Endothelial cell of umbilical vein (primary cell): ENCODE results near the gene TRIM7. TPM values are rescaled to one million over a fixed set of nuclear protein-coding genes. Genes with fewer than 3 reads are reported as not detected.

Experiments
- BruUV-seq: library from RNA; stranded (reverse); fragments of 400-500 nt; replicated peaks from 2 replicates; lab custom pipeline; 2021; lab: Mats Ljungman, UMichigan
- CTCF ChIA-PET: fragments of 300-600, 350-600 bp; sonication (Branson Sonifier 250); formaldehyde crosslinking; loops from one replicate; lab custom pipeline; 2021; ENCODE audit warnings: antibody characterized with exemption, inconsistent platforms; lab: Charles Lee
- POLR2A ChIA-PET: fragments of 300-600, 350-600 bp; sonication (Branson Sonifier 250); formaldehyde crosslinking; loops from one replicate; lab custom pipeline; 2021; ENCODE audit warnings: antibody characterized with exemption, inconsistent platforms; lab: Charles Lee
- DNase-seq: peaks from one replicate; pipeline ENCODE4 v3.0.0-alpha.2; 2011; ENCODE audit warnings: low read depth, low spot score
- FAIRE-seq: peaks from 2 replicates; lab custom pipeline; 2011; peaks lifted over from hg19 to GRCh38; lab: Jason Lieb, UNC
- H2AFZ ChIP-seq: 2 replicates; pipeline ENCODE4 v1.6.0; 2012; ENCODE audit warnings: low read depth, low read length, control low read depth, inconsistent platforms
- H3K27ac ChIP-seq: 2 replicates; pipeline ENCODE4 v1.5.1; 2011; ENCODE audit warnings: low read depth, mild to moderate bottlenecking, control low read depth, low read length, moderate library complexity; ENCODE audit not compliant: insufficient read depth
- H3K27me3 ChIP-seq, 2 experiments: 2 replicates each; pipeline versions ENCODE4 v1.6.0 to v1.6.1; 2011; ENCODE audit warnings: low read length in 2 of 2, mixed read lengths in 1 of 2; ENCODE audit not compliant: control insufficient read depth in 2 of 2, insufficient read depth in 2 of 2
- H3K36me3 ChIP-seq, 2 experiments: 2 replicates in 1 of 2; 3 replicates in 1 of 2; pipeline ENCODE4 v1.5.1; 2011; ENCODE audit warnings: low read length in 2 of 2, mild to moderate bottlenecking in 1 of 2, moderate library complexity in 1 of 2; ENCODE audit not compliant: control insufficient read depth in 2 of 2, insufficient read depth in 2 of 2; ENCODE audit errors: extremely low read depth in 1 of 2
- H3K4me1 ChIP-seq: 3 replicates; pipeline ENCODE4 v1.5.1; 2011; ENCODE audit warnings: mild to moderate bottlenecking, low read length; ENCODE audit not compliant: control insufficient read depth, insufficient read depth; ENCODE audit errors: extremely low read depth
- H3K4me2 ChIP-seq: 2 replicates; pipeline ENCODE4 v1.6.1; 2011; ENCODE audit warnings: low read length, control low read depth, mixed read lengths; ENCODE audit not compliant: insufficient read depth
- H3K4me3 ChIP-seq, 3 experiments: fragments of 200-600 bp in 1 of 3; sonication (generic), shearing (Covaris generic) in 1 of 3; replicated peaks in 1 of 3; 2 replicates each; pipeline ENCODE4 v1.5.1; 2011 to 2016; ENCODE audit warnings: control low read depth in 3 of 3, low read length in 3 of 3, mild to moderate bottlenecking in 2 of 3, inconsistent platforms in 1 of 3, low read depth in 1 of 3, moderate library complexity in 1 of 3; ENCODE audit not compliant: insufficient read depth in 1 of 3
- H3K79me2 ChIP-seq: 2 replicates; pipeline ENCODE4 v1.6.0; 2012; ENCODE audit warnings: low read length, inconsistent platforms; ENCODE audit not compliant: control insufficient read depth, insufficient read depth
- H3K9ac ChIP-seq: replicated peaks from 2 replicates; pipeline ENCODE3; 2011; ENCODE audit warnings: low read length, control low read depth; ENCODE audit not compliant: insufficient read depth; ENCODE audit errors: extremely low read depth
- H3K9me1 ChIP-seq: replicated peaks from 3 replicates; pipeline ENCODE4 v1.6.0; 2011; ENCODE audit warnings: mild to moderate bottlenecking, low read length; ENCODE audit not compliant: control insufficient read depth, insufficient read depth; ENCODE audit errors: extremely low read depth
- H3K9me3 ChIP-seq: replicated peaks from 2 replicates; pipeline ENCODE4 v1.5.1; 2012; ENCODE audit warnings: low read length, inconsistent platforms; ENCODE audit not compliant: control insufficient read depth, insufficient read depth
- H4K20me1 ChIP-seq: replicated peaks from 2 replicates; pipeline ENCODE3; 2011; ENCODE audit warnings: mild to moderate bottlenecking, low read length; ENCODE audit not compliant: control insufficient read depth, insufficient read depth; ENCODE audit errors: extremely low read depth
- CTCF ChIP-seq, 2 donors: IDR thresholded peaks; 1 replicate in 1 of 2; 2 replicates in 1 of 2; pipeline ENCODE4 v1.5.1; 2011; ENCODE audit warnings: low read length in 2 of 2, mild to moderate bottlenecking in 2 of 2, moderate library complexity in 2 of 2, control low read depth in 1 of 2, inconsistent platforms in 1 of 2, low read depth in 1 of 2; ENCODE audit not compliant: insufficient read depth in 1 of 2; ENCODE audit errors: extremely low read depth in 1 of 2
- EZH2 ChIP-seq: IDR thresholded peaks from 2 replicates; pipeline ENCODE4 v1.6.1; 2012; ENCODE audit warnings: borderline replicate concordance, low read depth, mild to moderate bottlenecking, moderate library complexity, low read length, inconsistent platforms; ENCODE audit not compliant: severe bottlenecking
- FOS ChIP-seq: IDR thresholded peaks from 2 replicates; pipeline ENCODE4 v1.6.1; 2011; ENCODE audit warnings: mild to moderate bottlenecking, low read length, moderate library complexity, borderline replicate concordance; ENCODE audit not compliant: insufficient read depth
- GATA2 ChIP-seq: IDR thresholded peaks from 2 replicates; pipeline ENCODE4 v1.7.0; 2011; ENCODE audit warnings: low read depth, mild to moderate bottlenecking, moderate library complexity, mixed read lengths, low read length; ENCODE audit not compliant: insufficient read length, insufficient read depth
- JUN ChIP-seq: IDR thresholded peaks from 2 replicates; pipeline ENCODE4 v1.6.1; 2011; ENCODE audit warnings: borderline replicate concordance, low read depth; ENCODE audit not compliant: insufficient read length, insufficient read depth
- MAX ChIP-seq: IDR thresholded peaks from 2 replicates; pipeline ENCODE4 v1.6.1; 2011; ENCODE audit not compliant: insufficient read depth, insufficient read length
- MYC ChIP-seq: IDR thresholded peaks from one replicate; pipeline ENCODE4 v1.6.1; 2011; ENCODE audit warnings: mild to moderate bottlenecking, low read depth, low read length
- POLR2A ChIP-seq: IDR thresholded peaks from 2 replicates; pipeline ENCODE4 v1.6.1; 2012; ENCODE audit warnings: low read depth, mild to moderate bottlenecking, control low read depth, low read length
- POLR2AphosphoS5 ChIP-seq: IDR thresholded peaks from 2 replicates; pipeline ENCODE4 v1.6.1; 2012; ENCODE audit warnings: low read depth, mild to moderate bottlenecking, control low read depth, low read length, moderate library complexity; ENCODE audit not compliant: insufficient read depth
- dilution Hi-C: fragments of 300-500 bp; cut with MboI; formaldehyde crosslinking; loops from one replicate; pipeline ENCODE4 v1.15.0; 2019; ENCODE audit warnings: low sequenced_read_pairs; ENCODE audit not compliant: extremely low pct_ligation_motif_present
- intact Hi-C: fragments of 100-400 bp; cut with micrococcal nuclease; formaldehyde crosslinking; loops from one replicate; pipeline ENCODE4 v1.10.0; 2022
- polyA plus RNA-seq, 4 experiments: library from polyadenylated mRNA; depleted of rRNA in 3 of 4; stranded (reverse) in 3 of 4; unstranded in 1 of 4; fragments of >200 nt; gene quantifications; 2 replicates each; pipeline versions ENCODE4 v1.2.1 to v1.2.3, GENCODE V29; 2011 to 2012; ENCODE audit warnings: missing spikeins in 1 of 4
- total RNA-seq: library from RNA; stranded (reverse); gene quantifications from 2 replicates; pipeline ENCODE4 v1.2.3, GENCODE V29; 2021

Gene TRIM7
- total and polyA plus RNA-seq, 2 donors (not counting 3 experiments of a cell fraction or from before 2014, with no cell fraction given) = 2.7 to 3.4 TPM

GRCh38 chr5:181232593-181232992 lies 27.6 kb upstream of the TRIM7 start:
- BruUV-seq = no TSS peak
- Histone ChIP-seq H4K20me1 (peaks cover 2% of the 10 kb centered on the region), H3K9me3 (no peaks in the 10 kb centered on the region), H3K79me2 (peaks cover 5% of the 10 kb centered on the region), H3K36me3 (peaks cover 21 to 37% of the 10 kb centered on the region in 2 experiments), H3K27ac (no peak overlapping the region), H2AFZ (no peak overlapping the region), H3K4me1 (peaks cover 2% of the 10 kb centered on the region), H3K9me1 (no peaks in the 10 kb centered on the region), H3K4me2 (no peak overlapping the region), H3K4me3 (no peak overlapping the region), H3K27me3 (no peaks in the 10 kb centered on the region), H3K9ac (no peak overlapping the region)
- dilution Hi-C loops = no loop called here
- POLR2A ChIA-PET = no interaction called here
- DNase-seq = no peak
- FAIRE-seq = no peak
- no peak for TF ChIP-seq EZH2
- TF ChIP-seq CTCF (IDR thresholded peaks at IDR 0.05; ENCODE audit: extremely low read depth in 1 of 2, insufficient read depth in 1 of 2, low read depth in 1 of 2, low read length in 2 of 2) = no peak
- TF ChIP-seq FOS = no peak
- TF ChIP-seq GATA2 = no peak
- TF ChIP-seq MYC = no peak
- TF ChIP-seq MAX = no peak
- TF ChIP-seq POLR2A = no peak
- no peak for TF ChIP-seq POLR2AphosphoS5
- no peak for TF ChIP-seq JUN
- intact Hi-C loops = no loop called here
- CTCF ChIA-PET = interaction anchor here (1.0 kb wide), 1 partner anchor 10 kb away, joined by 3 read pairs; no protein-coding TSS in a partner anchor
